T1000 (cell line): Measurements from ENCODE around the gene PIP5K1C.
"Not testable (repeated sequence)": the region's sequence is repeated elsewhere in the genome, so short reads cannot be mapped to it uniquely, and the experiment has no call there.

Source experiments
- DNase-seq: peaks from one replicate; lab custom pipeline; 2025; ENCODE audit warnings: mixed read lengths; lab: John Stamatoyannopoulos, UW

PIP5K1C gene

GRCh38 chr19:3674784-3675543, 25.3 kb downstream of the PIP5K1C start:
- no peak for DNase-seq

- no peak for DNase-seq
Observed at GRCh38 chr19:3673506-3674439, 26.5 kb downstream of the PIP5K1C start.

GRCh38 chr19:3672993-3673392, 27.3 kb downstream of the PIP5K1C start:
- DNase-seq, result no peak

GRCh38 chr19:3672575-3672948, 27.7 kb downstream of the PIP5K1C start:
- no peak for DNase-seq

- DNase-seq, result no peak
Observed at GRCh38 chr19:3671680-3672574, 28.3 kb downstream of the PIP5K1C start.

GRCh38 chr19:3670796-3671679, 29.2 kb downstream of the PIP5K1C start:
- peak; percentile 30 for DNase-seq

- DNase-seq, result peak; percentile 79
Observed at GRCh38 chr19:3669947-3670795, 30.1 kb downstream of the PIP5K1C start.

- DNase-seq, result no peak
Observed at GRCh38 chr19:3669082-3669946, 31.0 kb downstream of the PIP5K1C start.

- DNase-seq, result no peak
Observed at GRCh38 chr19:3668331-3669081, 31.8 kb downstream of the PIP5K1C start.

- no peak for DNase-seq
Observed at GRCh38 chr19:3667766-3668165, 32.5 kb downstream of the PIP5K1C start.

GRCh38 chr19:3667037-3667638, 33.1 kb downstream of the PIP5K1C start:
- no peak for DNase-seq

- not testable (repeated sequence) for DNase-seq
Observed at GRCh38 chr19:3666545-3666856, 33.8 kb downstream of the PIP5K1C start.

- DNase-seq, result no peak
Observed at GRCh38 chr19:3665681-3666544, 34.4 kb downstream of the PIP5K1C start.

- DNase-seq, result no peak
Observed at GRCh38 chr19:3664879-3665642, 35.2 kb downstream of the PIP5K1C start.

- DNase-seq, result no peak
Observed at GRCh38 chr19:3663838-3664237, 36.4 kb downstream of the PIP5K1C start.
